Panc1 (cell line): Measurements from ENCODE around the gene TSSC4. TPM values are rescaled to one million over a fixed set of nuclear protein-coding genes. Genes with fewer than 3 reads are reported as not detected.

Experiments used
- ATAC-seq: fragments of 200-7000 bp; cut with Tn5 transposase; 2 replicates; pipeline ENCODE4 v1.9.1; 2020; ENCODE audit warnings: mild to moderate bottlenecking, moderate library complexity
- BruUV-seq: library from RNA; stranded (reverse); fragments of 400-500 nt; replicated peaks from 2 replicates; lab custom pipeline; 2021; lab: Mats Ljungman, UMichigan
- CTCF ChIA-PET: fragments of 300-600 bp; sonication (Branson Sonifier 250); formaldehyde crosslinking; loops from one replicate; lab custom pipeline; 2022; ENCODE audit warnings: antibody characterized with exemption; lab: Charles Lee
- POLR2A ChIA-PET: fragments of 300-600 bp; sonication (Branson Sonifier 250); formaldehyde crosslinking; loops from one replicate; lab custom pipeline; 2022; ENCODE audit warnings: antibody characterized with exemption; lab: Charles Lee
- DNase-seq: peaks from one replicate; pipeline ENCODE4 v3.0.0-alpha.2; 2010; ENCODE audit warnings: low read depth, low spot score
- H3K27ac ChIP-seq: 2 replicates; pipeline ENCODE4 v1.5.1; 2011; ENCODE audit warnings: mild to moderate bottlenecking, low read length, inconsistent platforms
- H3K27me3 ChIP-seq: fragments of 200-500 bp; sonication (Bioruptor generic); 2 replicates; pipeline ENCODE4 v1.6.0; 2014; ENCODE audit warnings: low read length, inconsistent platforms; ENCODE audit not compliant: control insufficient read depth, insufficient read depth
- H3K36me3 ChIP-seq: fragments of 200-500 bp; sonication (Bioruptor generic); 2 replicates; pipeline ENCODE4 v1.5.1; 2014; ENCODE audit warnings: inconsistent platforms, mild to moderate bottlenecking, low read length, moderate library complexity; ENCODE audit not compliant: control insufficient read depth, insufficient read depth
- H3K4me1 ChIP-seq: 2 replicates; pipeline ENCODE4 v1.5.1; 2011; ENCODE audit warnings: inconsistent platforms, mild to moderate bottlenecking, low read length, moderate library complexity; ENCODE audit not compliant: control insufficient read depth, insufficient read depth
- H3K4me3 ChIP-seq, 2 experiments: 2 replicates each; pipeline ENCODE4 v1.5.1; 2011 to 2012; ENCODE audit warnings: low read depth in 2 of 2, low read length in 2 of 2, mild to moderate bottlenecking in 2 of 2, inconsistent platforms in 1 of 2, moderate library complexity in 1 of 2
- H3K9me3 ChIP-seq: fragments of 200-500 bp; sonication (Bioruptor generic); 2 replicates; pipeline ENCODE4 v1.5.1; 2014; ENCODE audit warnings: low read depth, mild to moderate bottlenecking, inconsistent platforms, low read length, moderate library complexity; ENCODE audit not compliant: control insufficient read depth, insufficient read depth
- CTCF ChIP-seq: fragments of 450-650 bp; IDR thresholded peaks from 2 replicates; pipeline ENCODE4 v1.5.1; 2017; ENCODE audit warnings: mild to moderate bottlenecking
- POLR2AphosphoS5 ChIP-seq: IDR thresholded peaks from 2 replicates; pipeline ENCODE4 v1.6.1; 2012; ENCODE audit warnings: mild to moderate bottlenecking, low read depth, low read length, moderate library complexity
- REST ChIP-seq, 2 experiments: IDR thresholded peaks; 2 replicates each; pipeline ENCODE4 v1.6.1; 2011 to 2012; ENCODE audit warnings: low read depth in 2 of 2, control low read depth in 1 of 2, low read length in 1 of 2, mild to moderate bottlenecking in 1 of 2, moderate library complexity in 1 of 2; ENCODE audit not compliant: insufficient read depth in 1 of 2
- SIN3A ChIP-seq: IDR thresholded peaks from 2 replicates; pipeline ENCODE4 v1.6.1; 2012; ENCODE audit warnings: low read depth, mild to moderate bottlenecking, low read length, moderate library complexity, borderline replicate concordance; ENCODE audit not compliant: insufficient read depth
- TCF7L2 ChIP-seq: IDR thresholded peaks from 2 replicates; pipeline ENCODE4 v1.6.1; 2011; ENCODE audit warnings: mild to moderate bottlenecking, low read depth, low read length, inconsistent platforms
- in situ Hi-C: cut with HindIII; loops from 2 replicates; pipeline ENCODE4 v1.10.0; 2016; ENCODE audit warnings: low sequenced_read_pairs, low pct_unique_long_range_greater_than_20kb
- intact Hi-C: fragments of 100-400 bp; cut with micrococcal nuclease; formaldehyde crosslinking; loops from one replicate; pipeline ENCODE4 v1.10.0; 2022; ENCODE audit not compliant: unreplicated experiment
- total RNA-seq: library from RNA; stranded (reverse); gene quantifications from one replicate; pipeline ENCODE4 v1.2.1, GENCODE V29; 2021; ENCODE audit not compliant: unreplicated experiment

The TSSC4 gene
- total RNA-seq, 1 experiment from 2014 or later, result 132 TPM

- Histone ChIP-seq H3K4me1 (no peaks in the 10 kb centered on the region), H3K36me3 (no peaks in the 10 kb centered on the region), H3K9me3 (no peaks in the 10 kb centered on the region), H3K27ac (no peak overlapping the region), H3K27me3 (no peaks in the 10 kb centered on the region), H3K4me3 (no peak overlapping the region)
- ATAC-seq (0 out of 2 replicates have a peak, but pooled peaks have one; percentile 27), DNase-seq (no peak)
- TF ChIP-seq REST (IDR thresholded peaks at IDR 0.05; ENCODE audit: insufficient read depth in 1 of 2, low read depth in 2 of 2, low read length in 1 of 2), result no peak
- TF ChIP-seq SIN3A, result no peak
- no peak for TF ChIP-seq CTCF
- no peak for TF ChIP-seq POLR2AphosphoS5
- TF ChIP-seq TCF7L2, result no peak
- in situ Hi-C loops, result no loop called here
- BruUV-seq, result no TSS peak
- ChIA-PET POLR2A (no interaction called here), CTCF (interaction anchor here (1.1 kb wide), 1 partner anchor 15 kb away, joined by 3 read pairs; no protein-coding TSS in a partner anchor)
- intact Hi-C loops, result no loop called here
Observed at GRCh38 chr11:2436013-2436520, 35.5 kb downstream of the TSSC4 start.

- in situ Hi-C loops (no loop called here), intact Hi-C loops (no loop called here)
- H3K36me3 ChIP-seq, result no peaks in the 10 kb centered on the region
- ATAC-seq, result no peak
- H3K4me1 ChIP-seq, result no peaks in the 10 kb centered on the region
- H3K9me3 ChIP-seq, result no peaks in the 10 kb centered on the region
- no peak overlapping the region for H3K4me3 ChIP-seq
- POLR2A ChIA-PET, result no interaction called here
- no TSS peak for BruUV-seq
- no peak for DNase-seq
- CTCF ChIA-PET, result interaction anchor here (1.1 kb wide), 1 partner anchor 16 kb away, joined by 3 read pairs; no protein-coding TSS in a partner anchor
- H3K27ac ChIP-seq, result no peak overlapping the region
- no peak for TF ChIP-seq REST (IDR thresholded peaks at IDR 0.05; ENCODE audit: insufficient read depth in 1 of 2, low read depth in 2 of 2, low read length in 1 of 2)
- TF ChIP-seq CTCF, result no peak
- TF ChIP-seq TCF7L2, result no peak
- no peak for TF ChIP-seq SIN3A
- no peak for TF ChIP-seq POLR2AphosphoS5
- no peaks in the 10 kb centered on the region for H3K27me3 ChIP-seq
Observed at GRCh38 chr11:2436521-2437031, 36.0 kb downstream of the TSSC4 start.
